Neural progenitor cell (in vitro differentiated cells): Measurements from ENCODE around the gene LCMT1. TPM values are rescaled to one million over a fixed set of nuclear protein-coding genes. Genes with fewer than 3 reads are reported as not detected.

Source experiments
- DNase-seq: peaks from one replicate; pipeline ENCODE4 v3.0.0-alpha.2; 2016; ENCODE audit warnings: low spot score
- H2AFZ ChIP-seq: fragments of 200-600 bp; sonication (generic); replicated peaks from 2 replicates; pipeline ENCODE4 v1.6.1; 2016; ENCODE audit warnings: antibody characterized with exemption
- H3F3A ChIP-seq: fragments of 200-600 bp; sonication (generic); 2 replicates; pipeline ENCODE4 v1.6.1; 2016; ENCODE audit warnings: antibody characterized with exemption, low read depth
- H3K27ac ChIP-seq: fragments of 200-600 bp; sonication (generic); 2 replicates; pipeline ENCODE4 v1.5.1; 2016; ENCODE audit warnings: mild to moderate bottlenecking
- H3K27me3 ChIP-seq: fragments of 200-600 bp; sonication (generic); 2 replicates; pipeline ENCODE4 v1.6.1; 2016; ENCODE audit warnings: mild to moderate bottlenecking, moderate library complexity
- H3K36me3 ChIP-seq: fragments of 200-600 bp; sonication (generic); 2 replicates; pipeline ENCODE4 v1.5.1; 2016
- H3K4me1 ChIP-seq: fragments of 200-600 bp; sonication (generic); 2 replicates; pipeline ENCODE4 v1.6.1; 2016; ENCODE audit warnings: mixed run types
- H3K4me2 ChIP-seq: fragments of 200-600 bp; sonication (generic); 2 replicates; pipeline ENCODE4 v1.6.1; 2016
- H3K4me3 ChIP-seq: fragments of 200-600 bp; sonication (generic); 2 replicates; pipeline ENCODE4 v1.5.1; 2016
- H3K79me2 ChIP-seq: fragments of 200-600 bp; sonication (generic); 2 replicates; pipeline ENCODE4 v1.6.1; 2016; ENCODE audit warnings: low read depth
- H3K9ac ChIP-seq: fragments of 200-600 bp; sonication (generic); 2 replicates; pipeline ENCODE4 v1.6.1; 2016
- H3K9me3 ChIP-seq: fragments of 200-600 bp; sonication (generic); 2 replicates; pipeline ENCODE4 v1.5.1; 2016; ENCODE audit warnings: low read depth
- H4K20me1 ChIP-seq: fragments of 200-600 bp; sonication (generic); 2 replicates; pipeline ENCODE4 v1.6.1; 2016; ENCODE audit warnings: low read depth
- H3K27ac Mint-ChIP-seq: 3 replicates; pipeline ENCODE4 v1.8.0; 2021; ENCODE audit warnings: mixed read lengths
- H3K27me3 Mint-ChIP-seq: 2 replicates; pipeline ENCODE4 v1.8.0; 2022; ENCODE audit warnings: low read depth, mild to moderate bottlenecking, inconsistent platforms, moderate library complexity, mixed read lengths; ENCODE audit not compliant: insufficient read depth
- H3K36me3 Mint-ChIP-seq: 3 replicates; pipeline ENCODE4 v1.8.0; 2021; ENCODE audit warnings: mixed read lengths
- H3K4me1 Mint-ChIP-seq: 3 replicates; pipeline ENCODE4 v1.8.0; 2021; ENCODE audit warnings: mixed read lengths
- H3K4me3 Mint-ChIP-seq: 3 replicates; pipeline ENCODE4 v1.8.0; 2021; ENCODE audit warnings: mild to moderate bottlenecking, moderate library complexity, mixed read lengths
- H3K9me3 Mint-ChIP-seq: 3 replicates; pipeline ENCODE4 v1.8.0; 2020; ENCODE audit warnings: mixed read lengths
- EZH2 ChIP-seq: fragments of 200-600 bp; sonication (generic); IDR thresholded peaks from 2 replicates; pipeline ENCODE4 v1.6.1; 2017; ENCODE audit warnings: antibody characterized with exemption, mild to moderate bottlenecking, moderate library complexity
- EZH2phosphoT487 ChIP-seq: fragments of 200-600 bp; sonication (generic); IDR thresholded peaks from 2 replicates; pipeline ENCODE4 v1.6.1; 2017; ENCODE audit warnings: antibody characterized with exemption
- total RNA-seq: library from RNA; depleted of rRNA; stranded (reverse); fragments of >200 nt; gene quantifications from 2 replicates; pipeline ENCODE4 v1.2.3, GENCODE V29; 2015; ENCODE audit warnings: low replicate concordance
- TF ChIP-seq, protein P1 (sequence below): fragments of 200-600 bp; sonication (generic); IDR thresholded peaks from 2 replicates; pipeline ENCODE4 v1.5.1; 2017; ENCODE audit warnings: antibody characterized with exemption, mild to moderate bottlenecking

LCMT1 gene
- total RNA-seq, 1 donor from 2014 or later, result 73.4 TPM

DNA sequence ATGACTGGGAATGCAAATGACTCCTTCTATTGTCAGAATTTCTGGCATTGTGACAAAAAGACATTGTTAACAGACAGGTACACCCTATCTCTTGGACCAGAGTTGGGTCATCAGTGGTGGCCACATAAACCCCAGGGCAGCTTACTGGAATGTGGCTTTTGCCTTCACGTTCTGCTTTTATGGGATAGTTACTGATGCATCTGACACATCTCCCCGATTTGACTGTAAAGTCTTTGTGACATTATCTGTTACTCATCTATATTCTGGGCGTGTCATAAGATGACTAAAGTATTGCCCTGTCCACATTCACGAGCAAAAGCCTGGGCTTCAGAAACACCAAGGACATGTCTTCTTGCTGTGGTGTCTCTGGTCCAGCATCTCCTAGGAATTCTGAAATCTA lies 86.5 kb downstream of the LCMT1 start:
- Histone ChIP-seq H3K36me3 (no peaks in the 10 kb centered on the region), H3K79me2 (no peaks in the 10 kb centered on the region), H3K4me1 (no peaks in the 10 kb centered on the region), H3K4me3 (no peak overlapping the region), H2AFZ (no peak overlapping the region), H3K27ac (no peak overlapping the region), H3K9ac (no peak overlapping the region), H3K9me3 (no peaks in the 10 kb centered on the region), H3K4me2 (no peak overlapping the region), H3F3A (no peaks in the 10 kb centered on the region), H3K27me3 (no peaks in the 10 kb centered on the region), H4K20me1 (no peaks in the 10 kb centered on the region)
- Mint-ChIP-seq H3K27ac (no peak overlapping the region), H3K9me3 (no peaks in the 10 kb centered on the region), H3K27me3 (no peaks in the 10 kb centered on the region), H3K4me3 (no peak overlapping the region), H3K4me1 (no peaks in the 10 kb centered on the region), H3K36me3 (no peaks in the 10 kb centered on the region)
- no peak for DNase-seq
- no peak for TF ChIP-seq EZH2
- TF ChIP-seq, protein P1, sequence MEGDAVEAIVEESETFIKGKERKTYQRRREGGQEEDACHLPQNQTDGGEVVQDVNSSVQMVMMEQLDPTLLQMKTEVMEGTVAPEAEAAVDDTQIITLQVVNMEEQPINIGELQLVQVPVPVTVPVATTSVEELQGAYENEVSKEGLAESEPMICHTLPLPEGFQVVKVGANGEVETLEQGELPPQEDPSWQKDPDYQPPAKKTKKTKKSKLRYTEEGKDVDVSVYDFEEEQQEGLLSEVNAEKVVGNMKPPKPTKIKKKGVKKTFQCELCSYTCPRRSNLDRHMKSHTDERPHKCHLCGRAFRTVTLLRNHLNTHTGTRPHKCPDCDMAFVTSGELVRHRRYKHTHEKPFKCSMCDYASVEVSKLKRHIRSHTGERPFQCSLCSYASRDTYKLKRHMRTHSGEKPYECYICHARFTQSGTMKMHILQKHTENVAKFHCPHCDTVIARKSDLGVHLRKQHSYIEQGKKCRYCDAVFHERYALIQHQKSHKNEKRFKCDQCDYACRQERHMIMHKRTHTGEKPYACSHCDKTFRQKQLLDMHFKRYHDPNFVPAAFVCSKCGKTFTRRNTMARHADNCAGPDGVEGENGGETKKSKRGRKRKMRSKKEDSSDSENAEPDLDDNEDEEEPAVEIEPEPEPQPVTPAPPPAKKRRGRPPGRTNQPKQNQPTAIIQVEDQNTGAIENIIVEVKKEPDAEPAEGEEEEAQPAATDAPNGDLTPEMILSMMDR, result no peak
- TF ChIP-seq EZH2phosphoT487, result no peak

GRCh38 chr16:25199457-25199856 lies 87.9 kb downstream of the LCMT1 start:
- Histone ChIP-seq H3F3A (no peaks in the 10 kb centered on the region), H3K9me3 (no peaks in the 10 kb centered on the region), H3K9ac (no peak overlapping the region), H3K27me3 (no peaks in the 10 kb centered on the region), H3K36me3 (no peaks in the 10 kb centered on the region), H2AFZ (no peak overlapping the region), H3K4me2 (no peak overlapping the region), H3K79me2 (no peaks in the 10 kb centered on the region), H4K20me1 (no peaks in the 10 kb centered on the region), H3K4me1 (no peaks in the 10 kb centered on the region), H3K27ac (no peak overlapping the region), H3K4me3 (no peak overlapping the region)
- Mint-ChIP-seq H3K4me1 (no peaks in the 10 kb centered on the region), H3K4me3 (no peak overlapping the region), H3K27me3 (no peaks in the 10 kb centered on the region), H3K36me3 (no peaks in the 10 kb centered on the region), H3K9me3 (no peaks in the 10 kb centered on the region), H3K27ac (no peak overlapping the region)
- TF ChIP-seq, protein P1, result no peak
- TF ChIP-seq EZH2phosphoT487, result no peak
- no peak for TF ChIP-seq EZH2
- no peak for DNase-seq

DNA sequence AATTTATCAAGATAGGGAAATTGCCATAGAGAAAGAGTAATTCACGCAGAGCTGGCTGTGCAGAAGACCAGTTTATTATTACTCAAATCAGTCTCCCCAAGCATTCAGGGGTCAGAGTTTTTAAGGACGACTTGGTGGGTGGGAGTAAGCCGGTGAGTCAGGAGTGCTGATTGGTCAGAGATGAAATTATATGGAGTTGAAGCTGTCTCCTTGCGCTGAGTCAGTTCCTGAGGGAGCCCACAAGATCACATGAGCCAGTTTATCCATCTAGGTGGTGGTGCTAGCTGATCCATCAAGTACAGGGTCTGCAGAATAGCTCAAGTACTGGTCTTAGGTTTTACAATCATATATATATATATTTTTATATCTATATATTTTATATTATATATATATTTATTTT lies 99.2 kb downstream of the LCMT1 start:
- H3K4me2 ChIP-seq, result no peak overlapping the region
- no peaks in the 10 kb centered on the region for H3K36me3 ChIP-seq
- DNase-seq, result no peak
- H3K4me1 ChIP-seq, result no peaks in the 10 kb centered on the region
- Mint-ChIP-seq H3K9me3 (no peaks in the 10 kb centered on the region), H3K36me3 (no peaks in the 10 kb centered on the region), H3K27me3 (peaks cover 5% of the 10 kb centered on the region), H3K4me3 (no peak overlapping the region), H3K27ac (no peak overlapping the region), H3K4me1 (no peaks in the 10 kb centered on the region)
- H2AFZ ChIP-seq, result no peak overlapping the region
- H3K4me3 ChIP-seq, result no peak overlapping the region
- no peaks in the 10 kb centered on the region for H3K79me2 ChIP-seq
- no peaks in the 10 kb centered on the region for H3F3A ChIP-seq
- H4K20me1 ChIP-seq, result no peaks in the 10 kb centered on the region
- no peaks in the 10 kb centered on the region for H3K27me3 ChIP-seq
- TF ChIP-seq, protein P1, result no peak
- TF ChIP-seq EZH2phosphoT487, result no peak
- no peak for TF ChIP-seq EZH2
- H3K27ac ChIP-seq, result no peak overlapping the region
- H3K9ac ChIP-seq, result no peak overlapping the region
- H3K9me3 ChIP-seq, result no peaks in the 10 kb centered on the region

- Histone ChIP-seq H3K79me2 (no peaks in the 10 kb centered on the region), H3K27me3 (no peaks in the 10 kb centered on the region), H3K4me1 (no peaks in the 10 kb centered on the region), H3K27ac (no peak overlapping the region), H4K20me1 (no peaks in the 10 kb centered on the region), H3K9me3 (no peaks in the 10 kb centered on the region), H3K9ac (no peak overlapping the region), H2AFZ (no peak overlapping the region), H3K4me2 (no peak overlapping the region), H3K36me3 (no peaks in the 10 kb centered on the region), H3F3A (no peaks in the 10 kb centered on the region), H3K4me3 (no peak overlapping the region)
- no peak for DNase-seq
- Mint-ChIP-seq H3K27me3 (peaks cover 5% of the 10 kb centered on the region), H3K4me1 (no peaks in the 10 kb centered on the region), H3K36me3 (no peaks in the 10 kb centered on the region), H3K4me3 (no peak overlapping the region), H3K27ac (no peak overlapping the region), H3K9me3 (no peaks in the 10 kb centered on the region)
- TF ChIP-seq EZH2phosphoT487, result no peak
- TF ChIP-seq, protein P1, result no peak
- TF ChIP-seq EZH2, result no peak
These were observed 101.1 kb downstream of the LCMT1 start for GRCh38 chr16:25212636-25213035.
